GM12874 (cell line): ENCODE measurements around the gene FCMR.

Source experiments
- CTCF ChIP-seq: IDR thresholded peaks from 2 replicates; pipeline ENCODE4 v1.5.1; 2011; ENCODE audit warnings: low read depth, mild to moderate bottlenecking, control low read depth, low read length, moderate library complexity; ENCODE audit not compliant: insufficient read depth

FCMR gene, protein sequence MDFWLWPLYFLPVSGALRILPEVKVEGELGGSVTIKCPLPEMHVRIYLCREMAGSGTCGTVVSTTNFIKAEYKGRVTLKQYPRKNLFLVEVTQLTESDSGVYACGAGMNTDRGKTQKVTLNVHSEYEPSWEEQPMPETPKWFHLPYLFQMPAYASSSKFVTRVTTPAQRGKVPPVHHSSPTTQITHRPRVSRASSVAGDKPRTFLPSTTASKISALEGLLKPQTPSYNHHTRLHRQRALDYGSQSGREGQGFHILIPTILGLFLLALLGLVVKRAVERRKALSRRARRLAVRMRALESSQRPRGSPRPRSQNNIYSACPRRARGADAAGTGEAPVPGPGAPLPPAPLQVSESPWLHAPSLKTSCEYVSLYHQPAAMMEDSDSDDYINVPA

GRCh38 chr1:206921772-206922265, at the start of gene FCMR:
Gene FCMR, minus strand, starts transcription at chr1:206921941. Its CDS starts 87 bp downstream, at chr1:206921854.
- no peak for TF ChIP-seq CTCF

GRCh38 chr1:206971029-206971655, 49.4 kb upstream of the FCMR start:
- no peak for TF ChIP-seq CTCF

GRCh38 chr1:206970446-206970845, 48.7 kb upstream of the FCMR start, which contains the start of gene FCAMR:
Gene FCAMR, minus strand, starts transcription at chr1:206970460. Its CDS starts 335 bp downstream, at chr1:206970125.
- TF ChIP-seq CTCF, result no peak

DNA sequence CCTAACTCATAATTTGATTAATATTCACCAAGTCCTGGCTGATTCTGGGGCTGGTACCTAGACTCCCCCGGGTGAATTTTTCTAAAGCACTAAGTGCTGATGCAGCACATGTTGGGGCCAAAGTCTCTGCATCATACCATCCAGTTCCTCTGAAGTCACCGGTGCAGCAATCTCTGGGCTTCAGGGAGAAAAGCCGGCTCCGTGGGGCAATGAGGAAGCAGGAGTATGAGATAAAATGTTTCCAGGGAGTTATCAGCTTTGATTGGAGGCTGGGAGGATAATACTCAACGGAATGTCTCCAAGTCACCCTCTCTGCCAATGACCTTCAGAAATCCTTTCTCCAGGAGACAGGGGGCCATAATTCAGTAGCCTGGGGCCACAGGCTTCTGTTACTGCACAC, 47.3 kb upstream of the FCMR start:
- no peak for TF ChIP-seq CTCF

GRCh38 chr1:206967096-206967849, 45.5 kb upstream of the FCMR start:
- TF ChIP-seq CTCF, result no peak

DNA sequence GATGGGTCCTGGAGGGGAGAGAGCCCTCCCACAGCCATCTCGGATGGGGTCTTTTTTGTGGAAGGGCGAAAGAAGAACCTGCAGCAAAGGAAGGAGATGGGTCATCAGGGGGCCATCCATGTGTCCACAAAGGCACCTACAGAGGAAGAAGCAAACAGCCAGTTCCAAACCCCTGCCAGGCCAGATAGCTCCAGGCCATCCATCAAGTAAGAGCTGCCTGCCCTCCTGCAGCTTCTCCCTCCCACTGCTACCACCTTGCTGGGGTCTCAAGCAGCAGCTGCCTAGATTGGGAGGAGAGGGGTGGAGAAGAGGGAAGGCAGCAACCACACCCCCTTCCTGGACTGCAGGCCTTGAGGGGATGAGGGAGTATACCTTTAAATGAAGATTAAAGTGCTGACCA, 44.0 kb upstream of the FCMR start:
- TF ChIP-seq CTCF, result no peak

DNA sequence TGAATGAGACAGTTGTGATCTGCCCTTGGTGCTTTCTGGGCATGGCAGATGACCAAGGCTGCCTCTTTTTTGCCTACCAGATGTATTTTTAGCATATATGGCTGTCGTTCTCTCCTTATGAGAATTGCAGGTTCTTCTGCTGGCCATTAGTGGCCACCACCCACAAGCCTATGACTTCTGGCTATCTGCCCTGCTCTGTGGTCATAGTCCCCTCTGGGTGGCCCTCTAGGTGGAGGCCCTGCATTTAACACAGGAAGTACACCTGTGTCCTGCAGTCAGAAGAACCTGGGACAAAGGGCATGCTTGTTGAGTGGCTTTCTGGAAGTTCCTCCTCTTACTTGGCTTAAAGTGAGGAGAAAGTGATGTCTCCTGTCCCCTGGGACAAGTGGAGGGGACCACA, 42.0 kb upstream of the FCMR start:
- TF ChIP-seq CTCF, result no peak
